Left renal pelvis (tissue), 4 donors: Measurements from ENCODE around the gene PLPP2. TPM values are rescaled to one million over a fixed set of nuclear protein-coding genes. Genes with fewer than 3 reads are reported as not detected.
"Not testable (repeated sequence)": the region's sequence is repeated elsewhere in the genome, so short reads cannot be mapped to it uniquely, and the experiment has no call there.

Experiments
- DNase-seq, 4 donors: peaks; one replicate each; pipeline ENCODE4 v3.0.0-alpha.2; 2013; ENCODE audit warnings: low read depth in 4 of 4, low spot score in 3 of 4
- polyA plus RNA-seq, 4 donors: library from polyadenylated mRNA; unstranded; fragments of 120-200 nt; gene quantifications; one replicate each; pipeline ENCODE4 v1.2.1, GENCODE V29; 2013; ENCODE audit not compliant: insufficient read length in 4 of 4

PLPP2 gene
- polyA plus RNA-seq, 4 donors, result 1.2 to 4.4 (median 3.0) TPM

GRCh38 chr19:275958-276646 is 15.1 kb downstream of the PLPP2 start:
- no peak for DNase-seq

- no peak for DNase-seq
Measured at GRCh38 chr19:275000-275399, 16.2 kb downstream of the PLPP2 start.

- no peak for DNase-seq
Measured at GRCh38 chr19:273393-273792, 17.8 kb downstream of the PLPP2 start.

GRCh38 chr19:271856-272255 is 19.3 kb downstream of the PLPP2 start:
- DNase-seq, result no peak

GRCh38 chr19:270766-271318 is 20.4 kb downstream of the PLPP2 start:
- DNase-seq, result not testable (repeated sequence)

GRCh38 chr19:269241-269640 is 22.0 kb downstream of the PLPP2 start:
- DNase-seq, result no peak

- DNase-seq, result no peak
Measured at GRCh38 chr19:262125-262524, 29.1 kb downstream of the PLPP2 start.

GRCh38 chr19:256804-257203 is 34.4 kb downstream of the PLPP2 start:
- DNase-seq, result not testable (repeated sequence)

GRCh38 chr19:252421-253186 is 38.6 kb downstream of the PLPP2 start:
- DNase-seq, result not testable (repeated sequence)

GRCh38 chr19:246551-246950 is 44.7 kb downstream of the PLPP2 start:
- no peak for DNase-seq

GRCh38 chr19:245900-246299 is 45.3 kb downstream of the PLPP2 start:
- not testable (repeated sequence) for DNase-seq

- DNase-seq, result no peak
Measured at GRCh38 chr19:245457-245856, 45.7 kb downstream of the PLPP2 start.

Other genes with a start within 250 kb of the PLPP2 start
- not detected for gene OR4F17, start 184.3 kb downstream of the PLPP2 start, polyA plus RNA-seq
- gene MIER2, start 53.4 kb upstream of the PLPP2 start, polyA plus RNA-seq, result 10 to 100 TPM; 23.5 to 33.9 (median 28.2) TPM
- gene C2CD4C, start 117.7 kb upstream of the PLPP2 start, polyA plus RNA-seq, result 1 to 10 TPM; 1.2 to 2.9 (median 1.8) TPM
- 10 to 100 TPM; 24.6 to 39.6 (median 29.3) TPM for gene SHC2, start 169.6 kb upstream of the PLPP2 start, polyA plus RNA-seq
- gene MADCAM1, start 205.1 kb upstream of the PLPP2 start, polyA plus RNA-seq, result 1 to 10 TPM; 2.8 to 5.8 (median 4.5) TPM
- 10 to 100 TPM in 2 of 4 donors, 1 to 10 TPM in 2; 5.3 to 16.9 (median 9.5) TPM for gene TPGS1, start 216.1 kb upstream of the PLPP2 start, polyA plus RNA-seq
- gene CDC34, start 240.4 kb upstream of the PLPP2 start, polyA plus RNA-seq, result 10 to 100 TPM; 50.0 to 71.2 (median 60.9) TPM